HCT116 (cell line): Measurements from ENCODE around the gene TSPAN15. TPM values are rescaled to one million over a fixed set of nuclear protein-coding genes. Genes with fewer than 3 reads are reported as not detected.

ENCODE experiments used
- ATAC-seq: fragments of 200-7000 bp; cut with Tn5 transposase; 2 replicates; pipeline ENCODE4 v1.9.1; 2020; ENCODE audit warnings: mild to moderate bottlenecking, moderate library complexity
- BruUV-seq: library from RNA; stranded (reverse); fragments of 400-500 nt; replicated peaks from 2 replicates; lab custom pipeline; 2021; lab: Mats Ljungman, UMichigan
- CTCF ChIA-PET: fragments of 300-600 bp; sonication (Branson Sonifier 250); formaldehyde crosslinking; loops from one replicate; lab custom pipeline; 2021; ENCODE audit warnings: antibody characterized with exemption; lab: Charles Lee
- POLR2A ChIA-PET: fragments of 300-600, 350-600 bp; sonication (Branson Sonifier 250); formaldehyde crosslinking; loops from one replicate; lab custom pipeline; 2021; ENCODE audit warnings: antibody characterized with exemption; lab: Charles Lee
- RAD21 ChIA-PET, 2 experiments: fragments of 300-600 bp; sonication (Branson Sonifier 250); formaldehyde crosslinking; loops; one replicate each; lab custom pipeline; 2023; ENCODE audit warnings: low total read pairs in 2 of 2; ENCODE audit not compliant: uncharacterized antibody in 2 of 2, unreplicated experiment in 2 of 2, low non-redundant PET in 1 of 2; lab: Charles Lee
- DNase-seq: peaks from one replicate; pipeline ENCODE4 v3.0.0-alpha.2; 2010; ENCODE audit warnings: low read depth, low spot score
- H2AFZ ChIP-seq: fragments of 200-600 bp; shearing (Covaris generic), sonication (generic); 2 replicates; pipeline ENCODE4 v1.6.1; 2017; ENCODE audit warnings: low read depth, mixed run types, mixed read lengths, antibody characterized with exemption, low read length; ENCODE audit not compliant: poor library complexity, severe bottlenecking
- H3K27ac ChIP-seq: 2 replicates; pipeline ENCODE4 v1.5.1; 2012; ENCODE audit warnings: low read depth, low read length
- H3K27me3 ChIP-seq: fragments of 200-600 bp; sonication (generic); 2 replicates; pipeline ENCODE4 v1.6.1; 2016; ENCODE audit warnings: mixed run types, low read length, mixed read lengths; ENCODE audit not compliant: insufficient read depth
- H3K36me3 ChIP-seq, 2 experiments: fragments of 200-500 bp in 1 of 2; fragments of 200-600 bp in 1 of 2; sonication (Bioruptor generic) in 1 of 2; sonication (generic) in 1 of 2; 2 replicates each; pipeline versions ENCODE4 v1.5.1 to v1.6.1; 2014 to 2016; ENCODE audit warnings: low read length in 2 of 2, inconsistent platforms in 1 of 2, mixed read lengths in 1 of 2, mixed run types in 1 of 2; ENCODE audit not compliant: insufficient read depth in 2 of 2, control insufficient read depth in 1 of 2
- H3K4me1 ChIP-seq, 2 experiments: fragments of 200-600 bp in 1 of 2; sonication (generic) in 1 of 2; 2 replicates each; pipeline versions ENCODE4 v1.5.1 to v1.6.1; 2012 to 2017; ENCODE audit warnings: low read length in 2 of 2, inconsistent platforms in 1 of 2, mild to moderate bottlenecking in 1 of 2, mixed read lengths in 1 of 2, mixed run types in 1 of 2, moderate library complexity in 1 of 2; ENCODE audit not compliant: insufficient read depth in 2 of 2, control insufficient read depth in 1 of 2
- H3K4me2 ChIP-seq: fragments of 200-600 bp; sonication (generic); 2 replicates; pipeline ENCODE4 v1.6.1; 2017; ENCODE audit warnings: mixed run types, low read length, mixed read lengths
- H3K4me3 ChIP-seq, 2 experiments: fragments of 200-600 bp in 1 of 2; sonication (generic) in 1 of 2; replicated peaks in 1 of 2; 2 replicates each; pipeline ENCODE4 v1.5.1; 2011 to 2016; ENCODE audit warnings: low read length in 2 of 2, control low read depth in 1 of 2, low read depth in 1 of 2, mild to moderate bottlenecking in 1 of 2, mixed read lengths in 1 of 2, mixed run types in 1 of 2
- H3K79me2 ChIP-seq: fragments of 200-600 bp; sonication (generic); 2 replicates; pipeline ENCODE4 v1.6.1; 2017; ENCODE audit warnings: mild to moderate bottlenecking, mixed run types, low read length, moderate library complexity, mixed read lengths; ENCODE audit not compliant: insufficient read depth
- H3K9ac ChIP-seq: fragments of 200-600 bp; sonication (generic); 2 replicates; pipeline ENCODE4 v1.6.1; 2016; ENCODE audit warnings: low read length, mixed read lengths
- H3K9me2 ChIP-seq: fragments of 200-600 bp; sonication (generic), shearing (Covaris generic); 2 replicates; pipeline ENCODE4 v1.6.1; 2017; ENCODE audit warnings: mixed run types, mild to moderate bottlenecking, moderate library complexity; ENCODE audit not compliant: insufficient read depth
- H3K9me3 ChIP-seq, 2 experiments: fragments of 200-500 bp in 1 of 2; fragments of 200-600 bp in 1 of 2; sonication (Bioruptor generic) in 1 of 2; sonication (generic) in 1 of 2; 2 replicates each; pipeline ENCODE4 v1.6.1; 2014 to 2017; ENCODE audit warnings: low read length in 2 of 2, mixed read lengths in 2 of 2, inconsistent platforms in 1 of 2, low read depth in 1 of 2, mild to moderate bottlenecking in 1 of 2, mixed run types in 1 of 2, moderate library complexity in 1 of 2; ENCODE audit not compliant: control insufficient read depth in 1 of 2, insufficient read depth in 1 of 2
- H4K20me1 ChIP-seq: fragments of 200-600 bp; sonication (generic), shearing (Covaris generic); 2 replicates; pipeline ENCODE4 v1.6.1; 2017; ENCODE audit warnings: mixed run types, mild to moderate bottlenecking, moderate library complexity; ENCODE audit not compliant: insufficient read depth
- CBX3 ChIP-seq: IDR thresholded peaks from 2 replicates; pipeline ENCODE4 v1.6.1; 2012; ENCODE audit warnings: low read depth
- EGR1 ChIP-seq: IDR thresholded peaks from 2 replicates; pipeline ENCODE4 v1.6.1; 2012; ENCODE audit warnings: low read depth
- EZH2 ChIP-seq: fragments of 200-600 bp; sonication (generic); IDR thresholded peaks from 2 replicates; pipeline ENCODE4 v1.6.1; 2017; ENCODE audit warnings: antibody characterized with exemption, mixed run types
- FOSL1 ChIP-seq: IDR thresholded peaks from 2 replicates; pipeline ENCODE4 v1.6.1; 2012; ENCODE audit warnings: low read depth
- POLR2AphosphoS5 ChIP-seq: IDR thresholded peaks from 2 replicates; pipeline ENCODE4 v1.6.1; 2011; ENCODE audit warnings: mild to moderate bottlenecking, low read depth, low read length, moderate library complexity
- RAD21 ChIP-seq: IDR thresholded peaks from 2 replicates; pipeline ENCODE4 v1.6.1; 2012; ENCODE audit warnings: low read depth, mild to moderate bottlenecking
- REST ChIP-seq: IDR thresholded peaks from 2 replicates; pipeline ENCODE4 v1.6.1; 2012; ENCODE audit warnings: low read depth
- intact Hi-C: fragments of 100-400 bp; cut with micrococcal nuclease; formaldehyde crosslinking; loops from 2 replicates; pipeline ENCODE4 v1.10.0; 2022
- total RNA-seq: library from RNA; stranded (reverse); gene quantifications from one replicate; pipeline ENCODE4 v1.2.1, GENCODE V29; 2021; ENCODE audit not compliant: unreplicated experiment

Gene TSPAN15
- total RNA-seq, 1 experiment from 2014 or later, result 16.0 TPM

GRCh38 chr10:69508738-69509340, 57.6 kb downstream of the TSPAN15 start:
- POLR2A ChIA-PET, result no interaction called here
- CTCF ChIA-PET, result interaction anchor here (1.5 to 4.9 kb wide), 4 partner anchors 59 to 128 kb away, joined by 4 to 46 read pairs (median 8); no protein-coding TSS in a partner anchor
- H3K4me2 ChIP-seq, result no peak overlapping the region
- RAD21 ChIA-PET, result no interaction called here
- no peak overlapping the region for H2AFZ ChIP-seq
- H3K27ac ChIP-seq, result no peak overlapping the region
- H3K79me2 ChIP-seq, result no peaks in the 10 kb centered on the region
- H3K36me3 ChIP-seq, result no peaks in the 10 kb centered on the region; a peak in 1 of 4 replicates
- no peak for DNase-seq
- H3K9me2 ChIP-seq, result no peaks in the 10 kb centered on the region
- H3K9me3 ChIP-seq, result no peaks in the 10 kb centered on the region
- no TSS peak for BruUV-seq
- H3K9ac ChIP-seq, result no peak overlapping the region
- H3K4me3 ChIP-seq, result no peak overlapping the region
- no peaks in the 10 kb centered on the region for H3K27me3 ChIP-seq
- TF ChIP-seq REST (no peak), FOSL1 (no peak), RAD21 (no peak), CBX3 (no peak), POLR2AphosphoS5 (no peak), EZH2 (no peak), EGR1 (no peak)
- H3K4me1 ChIP-seq, result peaks cover 7 to 13% of the 10 kb centered on the region in 2 experiments; a peak in 3 of 4 replicates
- intact Hi-C loops, result loop anchor here (5.0 to 10.0 kb wide), 2 partner anchors 54 to 272 kb away; partner anchors contain the start of gene TSPAN15
- ATAC-seq, result no peak
- no peaks in the 10 kb centered on the region for H4K20me1 ChIP-seq
